NCI-H1092 (cell line): Measurements from ENCODE around the gene C16orf90.
A peak's percentile ranks its signal among the peaks of the same experiment; 100 is the strongest.
"Not testable (repeated sequence)": the region's sequence is repeated elsewhere in the genome, so short reads cannot be mapped to it uniquely, and the experiment has no call there.

Source experiments
- DNase-seq: peaks from one replicate; lab custom pipeline; 2025; lab: John Stamatoyannopoulos, UW

Gene C16orf90

GRCh38 chr16:3513892-3514583, 18.7 kb upstream of the C16orf90 start:
- DNase-seq = no peak

DNA sequence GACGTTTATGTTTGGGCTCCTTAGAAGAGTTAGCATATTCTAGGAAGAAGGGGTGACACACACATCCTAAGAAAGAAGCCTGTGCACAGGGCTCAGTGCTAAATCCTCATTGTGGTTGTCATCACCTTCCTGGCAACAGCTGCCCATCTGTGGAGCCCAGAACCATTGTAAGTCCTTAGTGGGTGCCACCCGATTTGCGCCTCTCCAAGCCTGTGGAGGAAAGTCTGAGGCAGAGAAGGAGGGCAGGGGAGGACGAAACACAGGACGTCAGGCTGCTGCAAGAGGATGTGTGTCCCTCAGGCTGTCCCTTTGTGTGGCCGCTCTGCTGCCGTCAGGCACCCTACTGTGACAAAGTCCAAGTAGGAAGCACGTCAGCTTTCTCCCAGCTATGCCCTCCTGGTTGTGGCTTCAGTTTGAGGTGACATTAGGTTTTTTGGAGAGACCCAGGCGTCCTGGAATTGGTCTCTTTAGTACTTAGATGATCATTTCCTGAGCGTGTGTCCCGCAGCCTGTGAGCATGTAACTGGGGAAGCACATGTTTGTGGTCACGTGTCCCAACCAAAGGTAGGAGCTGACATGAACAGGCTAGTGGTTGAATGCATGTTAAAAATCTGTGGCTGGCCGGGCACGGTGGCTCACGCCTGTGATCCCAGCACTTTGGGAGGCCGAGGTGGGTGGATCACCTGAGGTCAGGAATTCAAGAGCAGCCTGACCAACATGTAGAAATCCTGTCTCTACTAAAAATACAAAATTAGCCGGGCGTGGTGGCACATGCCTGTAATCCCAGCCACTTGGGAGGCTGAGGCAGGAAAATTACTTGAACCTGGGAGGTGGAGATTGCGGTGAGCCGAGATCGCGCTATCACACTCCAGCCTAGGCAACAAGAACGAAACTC, 16.2 kb upstream of the C16orf90 start:
- DNase-seq = no peak

GRCh38 chr16:3510416-3510815, 15.1 kb upstream of the C16orf90 start:
- no peak for DNase-seq

DNA sequence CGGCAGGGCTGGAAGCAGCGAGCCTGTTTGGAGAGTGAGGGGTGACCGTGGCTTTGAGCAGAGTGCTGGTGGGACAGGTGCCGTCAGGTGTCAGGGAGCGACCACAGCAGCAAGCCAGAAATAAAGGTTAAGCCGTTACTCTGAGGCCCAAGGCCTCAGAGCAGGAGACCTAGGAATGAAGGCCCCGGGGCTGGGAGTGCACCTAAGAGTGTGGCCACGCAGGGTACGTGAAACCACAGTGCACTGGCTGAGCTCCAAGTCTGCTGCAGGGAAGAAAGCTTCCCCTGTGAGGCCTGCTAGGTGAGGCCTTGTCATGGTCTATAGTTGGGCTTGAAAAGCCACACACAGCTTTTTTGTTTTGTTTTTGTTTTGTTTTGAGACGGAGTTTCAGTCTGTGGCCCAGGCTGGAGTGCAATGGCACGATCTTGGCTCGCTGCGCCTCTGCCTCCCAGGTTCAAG, 14.2 kb upstream of the C16orf90 start:
- DNase-seq = no peak

- DNase-seq = no peak
These were observed 13.4 kb upstream of the C16orf90 start for GRCh38 chr16:3508736-3509135.

DNA sequence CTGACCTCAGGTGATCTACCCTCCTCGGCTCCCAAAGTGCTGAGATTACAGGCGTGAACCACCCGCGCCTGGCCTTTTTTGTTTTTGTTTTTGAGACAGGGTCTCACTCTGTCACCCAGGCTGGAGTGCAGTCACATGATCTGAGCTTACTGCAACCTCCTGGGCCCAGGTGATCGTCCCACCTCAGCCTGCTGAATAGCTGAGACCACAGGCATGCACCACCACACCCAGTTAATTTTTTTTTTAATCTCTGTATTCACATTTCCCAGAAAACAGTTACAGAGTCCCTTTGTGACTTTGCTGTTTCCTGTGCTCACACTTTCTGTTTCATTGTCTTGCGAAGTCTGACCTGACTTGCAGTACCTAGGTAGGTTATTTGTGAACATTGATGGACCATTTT, 8.2 kb upstream of the C16orf90 start:
- no peak for DNase-seq

DNA sequence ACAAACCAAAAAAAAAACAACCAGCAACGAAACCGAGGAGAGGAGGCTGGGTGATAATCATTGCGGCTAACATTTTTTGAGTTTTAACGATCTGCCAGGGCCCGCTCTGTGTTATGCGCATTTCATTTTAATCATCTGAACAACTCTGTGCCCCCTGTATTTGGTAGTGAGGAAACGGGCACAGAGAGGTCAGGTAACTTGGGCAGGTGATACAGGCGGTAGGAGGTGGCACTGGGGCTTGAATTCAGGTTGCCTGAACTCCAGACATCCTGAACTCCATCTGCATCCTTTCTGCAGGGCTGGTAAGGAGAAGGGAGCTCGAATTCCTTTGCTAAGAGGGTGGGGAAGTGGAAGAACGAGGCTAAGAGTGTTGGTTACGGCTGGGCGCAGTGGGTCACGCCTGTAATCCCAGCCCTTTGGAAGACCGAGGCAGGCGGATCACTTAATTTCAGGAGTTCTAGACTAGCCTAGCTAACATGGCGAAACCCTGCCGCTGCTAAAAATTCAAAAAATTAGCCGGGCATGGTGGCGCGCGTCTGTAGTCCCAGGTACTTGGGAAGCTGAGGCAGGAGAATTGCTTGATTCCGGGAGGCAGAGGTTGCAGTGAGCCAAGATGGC, 6.6 kb upstream of the C16orf90 start:
- no peak for DNase-seq

DNA sequence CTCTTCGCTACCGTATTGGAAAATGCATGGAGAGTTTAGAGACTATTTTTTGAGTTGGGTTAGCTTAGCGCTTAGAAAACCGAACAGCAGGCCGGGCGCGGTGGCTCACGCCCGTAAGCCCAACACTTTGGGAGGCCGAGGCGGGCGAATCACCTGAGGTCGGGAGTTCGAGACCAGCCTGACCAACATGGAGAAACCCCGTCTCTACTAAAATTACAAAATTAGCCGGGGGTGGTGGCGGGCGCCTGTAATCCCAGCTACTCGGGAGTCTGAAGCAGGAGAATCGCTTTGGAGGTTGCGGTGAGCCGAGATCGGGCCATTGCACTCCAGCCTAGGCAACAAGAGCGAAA, 6.1 kb upstream of the C16orf90 start:
- not testable (repeated sequence) for DNase-seq

GRCh38 chr16:3498988-3499387, 3.7 kb upstream of the C16orf90 start:
- DNase-seq = no peak

GRCh38 chr16:3497771-3498170, 2.5 kb upstream of the C16orf90 start:
- DNase-seq = no peak

- DNase-seq = no peak
These were observed 1.1 kb upstream of the C16orf90 start for GRCh38 chr16:3496386-3496785.

GRCh38 chr16:3494386-3494973, 809 bp downstream of the C16orf90 start:
- no peak for DNase-seq

- no peak for DNase-seq
These were observed 2.9 kb downstream of the C16orf90 start for GRCh38 chr16:3492356-3492755.

DNA sequence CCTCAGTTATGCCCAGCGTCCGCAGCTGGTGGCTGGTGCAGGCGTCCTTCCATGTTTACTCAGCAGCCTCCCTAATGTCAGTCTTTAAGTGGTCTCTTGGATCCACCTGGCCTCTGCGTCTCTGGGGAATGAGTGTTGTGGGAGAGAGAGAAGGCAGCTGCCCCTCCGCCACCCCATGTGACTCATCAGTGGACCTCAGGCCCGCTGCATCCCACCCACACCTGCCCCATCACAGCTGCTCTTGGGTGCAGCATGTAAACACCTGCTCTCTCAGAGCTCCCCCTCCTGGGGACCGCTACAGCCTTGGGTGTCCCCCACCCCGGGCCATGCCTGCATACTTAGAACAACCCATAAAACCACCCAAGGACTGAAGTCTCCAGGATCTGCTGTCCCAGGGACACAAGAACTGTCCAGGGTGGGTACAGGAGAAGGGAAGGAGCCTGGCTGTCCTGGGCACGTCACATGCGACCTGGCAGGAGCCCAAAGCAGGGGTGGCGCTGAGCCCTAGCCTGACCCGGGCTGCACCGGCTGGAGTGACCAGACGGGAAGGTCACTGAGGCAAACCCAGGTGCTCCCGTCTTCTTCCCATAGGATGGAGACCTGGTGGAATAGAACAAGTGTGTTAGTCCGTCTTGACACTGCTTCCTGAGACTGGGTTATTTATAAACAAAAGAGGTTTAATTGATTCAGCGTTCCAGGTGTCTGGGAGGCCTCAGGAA, 4.2 kb downstream of the C16orf90 start:
- peak; percentile 76 for DNase-seq

- DNase-seq = no peak
These were observed 6.5 kb downstream of the C16orf90 start for GRCh38 chr16:3488801-3489200.

DNA sequence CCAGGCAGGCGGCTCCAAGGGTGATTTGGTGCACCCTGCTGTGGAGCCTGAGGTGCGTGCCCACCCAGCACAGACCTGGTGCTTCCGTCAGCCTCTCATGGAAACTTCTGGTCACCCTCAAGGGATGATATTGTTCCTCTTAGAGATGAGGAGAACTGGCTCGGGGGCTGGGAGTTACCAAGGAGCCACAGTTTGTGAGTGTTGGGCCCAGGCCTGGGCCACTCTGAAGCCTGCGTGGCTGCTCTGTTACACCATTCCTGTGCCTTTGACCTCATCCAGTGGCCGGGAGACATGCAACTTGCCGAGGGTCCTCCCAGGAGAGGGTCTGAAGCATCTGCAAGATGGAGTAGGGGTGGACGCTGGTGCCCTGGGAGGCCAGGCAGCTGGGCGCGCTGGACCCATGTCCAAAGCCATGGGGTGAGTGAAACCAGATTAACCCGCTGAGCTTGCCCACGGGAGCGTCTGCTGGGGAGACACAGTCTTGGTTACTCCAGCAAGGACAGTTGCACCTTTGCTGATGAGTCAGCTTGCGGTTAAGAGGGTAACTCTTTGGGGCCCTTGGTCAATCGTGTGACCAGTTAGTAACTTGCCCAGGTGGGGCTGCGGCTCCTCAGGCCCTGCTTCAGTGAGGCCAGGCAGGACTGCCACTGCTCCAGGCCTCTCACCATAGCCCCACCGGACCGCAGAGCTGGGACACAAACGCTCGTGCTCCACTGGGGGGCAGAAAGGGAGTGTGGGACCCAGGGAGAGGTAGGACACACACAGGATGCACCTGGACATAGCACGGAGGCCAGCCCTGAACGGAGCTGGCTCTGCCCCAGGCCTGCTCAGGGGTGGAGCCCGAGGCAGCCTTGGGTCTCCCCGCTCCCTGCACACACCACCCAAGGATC, 7.5 kb downstream of the C16orf90 start:
- no peak for DNase-seq

DNA sequence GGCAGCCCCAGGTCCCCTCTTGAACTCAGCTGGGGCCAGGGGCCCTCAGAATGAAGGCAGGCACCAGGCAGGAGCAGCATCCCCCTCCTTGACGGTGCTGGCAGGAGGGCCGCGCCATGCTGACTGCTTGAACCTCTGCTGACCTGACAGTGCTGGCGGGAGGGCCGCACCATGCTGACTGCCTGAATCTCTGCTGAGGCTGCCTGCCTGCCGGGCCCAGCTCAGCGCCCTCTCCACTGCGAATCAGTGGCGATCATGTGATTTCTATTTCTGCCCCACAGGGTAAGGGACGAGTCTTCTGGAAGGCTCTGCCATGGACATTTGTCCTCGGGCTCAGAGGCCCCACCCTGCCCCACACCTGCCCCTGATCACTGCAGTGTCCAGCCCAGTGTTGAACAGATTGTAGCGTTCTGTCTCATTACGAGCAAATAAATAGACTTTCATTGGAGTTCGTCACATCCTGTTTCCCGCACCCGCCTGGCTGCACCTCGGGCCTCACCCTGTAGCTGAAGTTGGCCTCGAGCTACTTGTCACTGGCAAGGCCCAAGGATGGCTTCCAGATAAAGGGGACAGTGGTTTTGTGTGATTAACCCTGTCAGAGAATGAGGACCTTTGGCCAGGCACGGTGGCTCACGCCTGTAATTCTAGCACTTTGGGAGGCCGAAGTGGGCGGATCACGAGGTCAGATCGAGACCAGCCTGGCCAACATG, 8.6 kb downstream of the C16orf90 start:
- no peak for DNase-seq

DNA sequence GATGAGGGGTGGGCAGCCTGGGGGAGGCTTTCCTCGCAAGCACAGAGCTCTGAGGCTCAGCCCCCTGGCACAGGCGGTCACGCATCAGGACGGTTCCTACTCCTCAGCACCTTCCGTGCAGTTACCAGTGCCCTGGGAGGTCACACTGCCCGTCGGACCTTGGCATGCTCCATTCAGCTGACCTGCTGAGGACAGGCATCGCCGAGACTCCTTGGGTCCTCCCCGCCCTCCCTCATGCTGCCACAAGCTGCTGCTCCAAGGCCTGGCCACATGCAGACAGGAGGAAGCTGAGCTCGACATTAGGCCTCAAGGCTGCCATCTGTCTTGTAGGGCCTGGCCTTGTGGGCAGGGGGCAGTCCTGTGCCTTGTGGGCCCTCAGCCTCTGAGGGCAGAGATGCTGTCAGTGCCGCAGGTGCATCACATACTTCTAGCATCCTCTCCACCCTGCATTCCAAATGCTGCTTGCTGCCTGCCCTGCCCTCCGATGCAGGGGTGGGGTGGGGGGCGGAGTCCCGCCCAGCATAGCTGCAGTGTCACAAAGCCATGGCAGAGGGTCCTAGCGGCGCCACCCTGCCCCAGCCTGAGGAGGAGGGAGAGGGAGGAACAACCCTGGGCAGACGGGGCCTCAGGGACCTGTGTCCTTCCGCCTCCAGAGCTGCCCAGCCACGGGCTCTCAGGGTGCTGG, 9.3 kb downstream of the C16orf90 start:
- DNase-seq = no peak

GRCh38 chr16:3485097-3485745, 10.1 kb downstream of the C16orf90 start:
- no peak for DNase-seq
